OCI-LY7 (cell line): Measurements from ENCODE around the gene TFAP2C.

Experiments
- EZH2phosphoT487 ChIP-seq: fragments of 200-600 bp; sonication (generic); IDR thresholded peaks from 2 replicates; pipeline ENCODE4 v1.6.1; 2018; ENCODE audit warnings: low read depth, borderline replicate concordance, mild to moderate bottlenecking, mixed run types, antibody characterized with exemption, low read length, moderate library complexity, mixed read lengths
- TF ChIP-seq, protein P1 (sequence below): fragments of 200-600 bp; sonication (generic); conservative IDR thresholded peaks from 2 replicates; pipeline ENCODE4 v1.5.1; 2014; ENCODE audit warnings: mild to moderate bottlenecking, antibody characterized with exemption, low read length, moderate library complexity, mixed read lengths

DNA sequence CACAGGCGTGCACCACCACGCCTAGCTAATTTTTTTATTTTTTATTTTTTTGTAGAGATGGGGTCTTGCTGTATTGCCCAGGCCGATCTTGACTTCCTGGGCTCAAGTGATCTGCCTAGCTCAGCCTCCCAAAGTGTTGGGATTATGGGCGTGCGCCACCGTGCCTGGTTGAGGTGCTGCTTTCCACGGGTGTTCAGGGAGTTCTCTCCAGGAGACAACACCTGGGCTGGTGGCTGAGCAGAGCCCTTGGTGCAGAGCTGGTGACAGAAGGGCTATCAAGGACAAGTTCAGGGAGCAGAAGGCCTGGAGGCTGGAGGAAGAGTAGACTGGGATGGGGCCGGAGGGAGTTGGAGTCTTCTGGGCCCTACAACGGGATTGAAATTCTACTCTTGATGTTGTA is 34.6 kb downstream of the TFAP2C start:
- TF ChIP-seq, protein P1, sequence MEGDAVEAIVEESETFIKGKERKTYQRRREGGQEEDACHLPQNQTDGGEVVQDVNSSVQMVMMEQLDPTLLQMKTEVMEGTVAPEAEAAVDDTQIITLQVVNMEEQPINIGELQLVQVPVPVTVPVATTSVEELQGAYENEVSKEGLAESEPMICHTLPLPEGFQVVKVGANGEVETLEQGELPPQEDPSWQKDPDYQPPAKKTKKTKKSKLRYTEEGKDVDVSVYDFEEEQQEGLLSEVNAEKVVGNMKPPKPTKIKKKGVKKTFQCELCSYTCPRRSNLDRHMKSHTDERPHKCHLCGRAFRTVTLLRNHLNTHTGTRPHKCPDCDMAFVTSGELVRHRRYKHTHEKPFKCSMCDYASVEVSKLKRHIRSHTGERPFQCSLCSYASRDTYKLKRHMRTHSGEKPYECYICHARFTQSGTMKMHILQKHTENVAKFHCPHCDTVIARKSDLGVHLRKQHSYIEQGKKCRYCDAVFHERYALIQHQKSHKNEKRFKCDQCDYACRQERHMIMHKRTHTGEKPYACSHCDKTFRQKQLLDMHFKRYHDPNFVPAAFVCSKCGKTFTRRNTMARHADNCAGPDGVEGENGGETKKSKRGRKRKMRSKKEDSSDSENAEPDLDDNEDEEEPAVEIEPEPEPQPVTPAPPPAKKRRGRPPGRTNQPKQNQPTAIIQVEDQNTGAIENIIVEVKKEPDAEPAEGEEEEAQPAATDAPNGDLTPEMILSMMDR = no peak
- no peak for TF ChIP-seq EZH2phosphoT487
